Measurements from ENCODE around the gene AK3. TPM values are rescaled to one million over a fixed set of nuclear protein-coding genes. Genes with fewer than 3 reads are reported as not detected.

Gene AK3
- polyA plus RNA-seq, 3 donors: 3.7 to 14.5 (median 13.8) TPM

- H3K4me3 Mint-ChIP-seq: no peak overlapping the region
- H3K27me3 ChIP-seq (ENCODE audit: control insufficient read depth in 2 of 2, insufficient read depth in 2 of 2, low read length in 2 of 2): no peaks in the 10 kb centered on the region
- H3K9me3 Mint-ChIP-seq: no peaks in the 10 kb centered on the region
- H3K4me3 ChIP-seq (replicated peaks in 1 of 3; ENCODE audit: low read depth in 2 of 3, low read length in 3 of 3): no peak overlapping the region
- H3K27ac ChIP-seq (ENCODE audit: low read depth in 1 of 2, low read length in 2 of 2): no peak overlapping the region
- TF ChIP-seq, protein P1, sequence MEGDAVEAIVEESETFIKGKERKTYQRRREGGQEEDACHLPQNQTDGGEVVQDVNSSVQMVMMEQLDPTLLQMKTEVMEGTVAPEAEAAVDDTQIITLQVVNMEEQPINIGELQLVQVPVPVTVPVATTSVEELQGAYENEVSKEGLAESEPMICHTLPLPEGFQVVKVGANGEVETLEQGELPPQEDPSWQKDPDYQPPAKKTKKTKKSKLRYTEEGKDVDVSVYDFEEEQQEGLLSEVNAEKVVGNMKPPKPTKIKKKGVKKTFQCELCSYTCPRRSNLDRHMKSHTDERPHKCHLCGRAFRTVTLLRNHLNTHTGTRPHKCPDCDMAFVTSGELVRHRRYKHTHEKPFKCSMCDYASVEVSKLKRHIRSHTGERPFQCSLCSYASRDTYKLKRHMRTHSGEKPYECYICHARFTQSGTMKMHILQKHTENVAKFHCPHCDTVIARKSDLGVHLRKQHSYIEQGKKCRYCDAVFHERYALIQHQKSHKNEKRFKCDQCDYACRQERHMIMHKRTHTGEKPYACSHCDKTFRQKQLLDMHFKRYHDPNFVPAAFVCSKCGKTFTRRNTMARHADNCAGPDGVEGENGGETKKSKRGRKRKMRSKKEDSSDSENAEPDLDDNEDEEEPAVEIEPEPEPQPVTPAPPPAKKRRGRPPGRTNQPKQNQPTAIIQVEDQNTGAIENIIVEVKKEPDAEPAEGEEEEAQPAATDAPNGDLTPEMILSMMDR (IDR thresholded peaks at IDR 0.05): no peak
- H3K4me2 ChIP-seq (replicated peaks; ENCODE audit: extremely low read depth, low read length, poor library complexity, severe bottlenecking): no peak overlapping the region
- no peaks in the 10 kb centered on the region for H3K79me2 ChIP-seq (ENCODE audit: insufficient read depth, low read length)
- no peak overlapping the region for H2AFZ ChIP-seq (ENCODE audit: insufficient read depth, low read depth, low read length, poor library complexity, severe bottlenecking)
- H3K36me3 Mint-ChIP-seq: peaks cover 46 to 69% of the 10 kb centered on the region in 2 donors
- DNase-seq: no peak
- intact Hi-C loops (cut with micrococcal nuclease): no loop called here
- H3K4me1 Mint-ChIP-seq: no peaks in the 10 kb centered on the region
- H4K20me1 ChIP-seq (ENCODE audit: insufficient read depth, low read length): no peaks in the 10 kb centered on the region
- peaks cover 25 to 56% of the 10 kb centered on the region in 2 donors for H3K36me3 ChIP-seq (replicated peaks in 1 of 2; ENCODE audit: control insufficient read depth in 1 of 2, insufficient read depth in 2 of 2, low read length in 2 of 2)
- H3K4me1 ChIP-seq (ENCODE audit: control insufficient read depth in 1 of 2, insufficient read depth in 2 of 2, low read length in 2 of 2): no peaks in the 10 kb centered on the region
- H3K27ac Mint-ChIP-seq: no peak overlapping the region
- no peaks in the 10 kb centered on the region for H3K9me3 ChIP-seq (replicated peaks in 1 of 2; ENCODE audit: control insufficient read depth in 1 of 2, insufficient read depth in 1 of 2, low read length in 2 of 2)
- no peak overlapping the region for H3K9ac ChIP-seq (ENCODE audit: insufficient read depth, low read length, poor library complexity, severe bottlenecking)
- WGBS (ENCODE audit: insufficient coverage): no CpG with 5 or more reads among the region's 1 CpG
- no peaks in the 10 kb centered on the region for H3K27me3 Mint-ChIP-seq (ENCODE audit: low read depth in 3 of 3)
Measured at GRCh38 chr9:4716163-4716562, 24.8 kb downstream of the AK3 start.

DNA sequence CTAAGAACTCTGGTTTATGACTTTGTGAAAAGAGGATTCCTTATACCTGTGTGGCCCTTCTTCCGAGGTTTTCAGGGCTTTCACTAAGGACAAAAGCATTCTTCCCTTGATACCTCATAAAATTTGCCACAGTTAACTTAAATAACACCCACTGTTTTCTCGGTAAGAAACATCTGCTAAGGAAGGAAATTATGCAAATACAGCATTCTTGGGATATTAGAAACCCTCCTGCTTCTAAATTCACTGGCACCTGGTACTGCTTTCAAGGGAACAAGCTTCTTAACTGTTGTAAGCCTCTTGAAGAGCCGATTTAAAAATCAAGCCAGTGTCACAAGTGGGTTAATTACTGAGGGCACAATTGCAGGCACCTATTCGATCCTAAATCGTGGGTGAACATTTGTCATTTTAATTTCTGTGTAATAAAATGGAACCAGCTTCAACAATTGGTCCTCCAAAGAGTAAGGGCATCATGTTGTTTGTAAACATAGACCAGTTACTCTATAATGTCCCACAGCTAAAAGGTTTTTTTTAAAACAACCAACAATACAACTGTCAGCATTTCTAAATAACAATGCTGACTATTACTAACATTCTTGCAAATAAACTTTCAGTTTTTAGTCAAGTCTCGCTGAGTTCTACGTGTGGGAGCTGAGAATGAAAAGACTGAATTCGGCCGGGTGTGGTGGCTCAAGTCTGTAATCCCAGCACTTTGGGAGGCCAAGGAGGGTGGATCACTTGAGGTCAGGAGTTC, 26.6 kb downstream of the AK3 start:
- H3K27ac Mint-ChIP-seq: peak overlapping the region in 1 of 7 donors; percentile 4
- intact Hi-C loops (cut with micrococcal nuclease): no loop called here
- H3K27me3 Mint-ChIP-seq (ENCODE audit: low read depth in 3 of 3): no peaks in the 10 kb centered on the region
- Histone ChIP-seq H3K36me3 (replicated peaks in 1 of 2; ENCODE audit: control insufficient read depth in 1 of 2, insufficient read depth in 2 of 2, low read length in 2 of 2) (peaks cover 24 to 56% of the 10 kb centered on the region in 2 donors), H3K27me3 (ENCODE audit: control insufficient read depth in 2 of 2, insufficient read depth in 2 of 2, low read length in 2 of 2) (no peaks in the 10 kb centered on the region), H3K27ac (ENCODE audit: low read depth in 1 of 2, low read length in 2 of 2) (no peak overlapping the region), H3K9me3 (replicated peaks in 1 of 2; ENCODE audit: control insufficient read depth in 1 of 2, insufficient read depth in 1 of 2, low read length in 2 of 2) (no peaks in the 10 kb centered on the region), H3K4me3 (replicated peaks in 1 of 3; ENCODE audit: low read depth in 2 of 3, low read length in 3 of 3) (no peak overlapping the region), H2AFZ (ENCODE audit: insufficient read depth, low read depth, low read length, poor library complexity, severe bottlenecking) (no peak overlapping the region), H4K20me1 (ENCODE audit: insufficient read depth, low read length) (no peaks in the 10 kb centered on the region), H3K79me2 (ENCODE audit: insufficient read depth, low read length) (no peaks in the 10 kb centered on the region), H3K4me2 (replicated peaks; ENCODE audit: extremely low read depth, low read length, poor library complexity, severe bottlenecking) (no peak overlapping the region), H3K4me1 (ENCODE audit: control insufficient read depth in 1 of 2, insufficient read depth in 2 of 2, low read length in 2 of 2) (no peaks in the 10 kb centered on the region), H3K9ac (ENCODE audit: insufficient read depth, low read length, poor library complexity, severe bottlenecking) (no peak overlapping the region)
- TF ChIP-seq, protein P1 (IDR thresholded peaks at IDR 0.05): no peak
- 90% methylated on average over 4 of the region's 9 CpGs for WGBS (ENCODE audit: insufficient coverage)
- no peak overlapping the region for H3K4me3 Mint-ChIP-seq
- no peak for DNase-seq
- H3K4me1 Mint-ChIP-seq: no peaks in the 10 kb centered on the region
- peaks cover 43 to 56% of the 10 kb centered on the region in 2 donors for H3K36me3 Mint-ChIP-seq
- no peaks in the 10 kb centered on the region for H3K9me3 Mint-ChIP-seq
